Measurements from ENCODE around the gene CAPN13.

DNA sequence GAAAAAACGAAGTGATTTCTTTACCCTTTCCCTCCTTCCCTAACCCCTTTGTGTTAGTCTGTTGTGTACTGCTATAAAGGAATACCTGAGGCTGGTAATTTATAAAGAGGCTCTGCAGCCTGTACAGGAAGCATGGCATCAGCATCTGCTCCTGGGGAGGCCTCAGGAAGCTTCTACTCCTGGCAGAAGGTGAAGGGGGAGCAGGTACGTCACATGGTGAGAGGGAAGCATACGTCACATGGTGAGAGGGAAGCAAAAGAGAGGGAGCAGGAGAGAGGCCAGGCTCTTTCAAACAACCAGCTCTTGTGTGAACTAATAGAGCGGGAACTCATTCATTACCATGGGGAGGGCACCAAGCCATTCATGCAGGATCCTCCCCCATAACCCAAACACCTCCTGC, 126.2 kb downstream of the CAPN13 start:
- no peak for TF ChIP-seq CTCF (IDR thresholded peaks at IDR 0.05)
- TF ChIP-seq POLR2A (IDR thresholded peaks at IDR 0.05), result no peak

All from testis (tissue), 2 donors.